ENCODE measurements around the gene AARS2. TPM values are rescaled to one million over a fixed set of nuclear protein-coding genes. Genes with fewer than 3 reads are reported as not detected.
"Not testable (repeated sequence)": the region's sequence is repeated elsewhere in the genome, so short reads cannot be mapped to it uniquely, and the experiment has no call there.

Gene AARS2
- total RNA-seq, 1 donor from 2014 or later = 28.8 TPM

DNA sequence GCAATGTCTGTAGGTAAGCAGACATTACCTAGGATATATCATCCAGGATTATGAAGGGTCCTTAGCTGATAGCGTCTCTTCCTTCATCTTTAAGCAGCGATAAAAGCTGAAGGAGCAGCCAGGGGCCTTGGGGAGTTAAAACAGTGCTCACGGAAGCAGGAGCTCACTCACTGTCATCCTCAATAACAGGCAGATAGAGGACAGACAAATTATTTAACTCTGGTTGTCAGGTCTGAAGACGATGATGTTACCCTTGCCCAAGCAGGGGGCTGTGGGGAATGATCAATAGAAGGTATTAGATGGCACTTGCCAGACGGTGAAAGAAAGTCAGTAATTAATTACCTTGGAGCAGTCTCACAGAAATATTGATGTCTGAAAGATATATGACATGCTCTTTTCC lies 16.7 kb upstream of the AARS2 start:
- Mint-ChIP-seq H3K27me3 (peaks cover 33% of the 10 kb centered on the region), H3K4me1 (ENCODE audit: low read depth) (peaks cover 6% of the 10 kb centered on the region), H3K9me3 (ENCODE audit: low read depth) (no peaks in the 10 kb centered on the region), H3K4me3 (ENCODE audit: low read depth) (no peak overlapping the region), H3K27ac (no peak overlapping the region), H3K36me3 (ENCODE audit: insufficient read depth) (no peaks in the 10 kb centered on the region)
- no peak for DNase-seq (ENCODE audit: low spot score, unreplicated experiment)
- TF ChIP-seq, protein P1, sequence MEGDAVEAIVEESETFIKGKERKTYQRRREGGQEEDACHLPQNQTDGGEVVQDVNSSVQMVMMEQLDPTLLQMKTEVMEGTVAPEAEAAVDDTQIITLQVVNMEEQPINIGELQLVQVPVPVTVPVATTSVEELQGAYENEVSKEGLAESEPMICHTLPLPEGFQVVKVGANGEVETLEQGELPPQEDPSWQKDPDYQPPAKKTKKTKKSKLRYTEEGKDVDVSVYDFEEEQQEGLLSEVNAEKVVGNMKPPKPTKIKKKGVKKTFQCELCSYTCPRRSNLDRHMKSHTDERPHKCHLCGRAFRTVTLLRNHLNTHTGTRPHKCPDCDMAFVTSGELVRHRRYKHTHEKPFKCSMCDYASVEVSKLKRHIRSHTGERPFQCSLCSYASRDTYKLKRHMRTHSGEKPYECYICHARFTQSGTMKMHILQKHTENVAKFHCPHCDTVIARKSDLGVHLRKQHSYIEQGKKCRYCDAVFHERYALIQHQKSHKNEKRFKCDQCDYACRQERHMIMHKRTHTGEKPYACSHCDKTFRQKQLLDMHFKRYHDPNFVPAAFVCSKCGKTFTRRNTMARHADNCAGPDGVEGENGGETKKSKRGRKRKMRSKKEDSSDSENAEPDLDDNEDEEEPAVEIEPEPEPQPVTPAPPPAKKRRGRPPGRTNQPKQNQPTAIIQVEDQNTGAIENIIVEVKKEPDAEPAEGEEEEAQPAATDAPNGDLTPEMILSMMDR (IDR thresholded peaks at IDR 0.05; ENCODE audit: unreplicated experiment) = no peak

DNA sequence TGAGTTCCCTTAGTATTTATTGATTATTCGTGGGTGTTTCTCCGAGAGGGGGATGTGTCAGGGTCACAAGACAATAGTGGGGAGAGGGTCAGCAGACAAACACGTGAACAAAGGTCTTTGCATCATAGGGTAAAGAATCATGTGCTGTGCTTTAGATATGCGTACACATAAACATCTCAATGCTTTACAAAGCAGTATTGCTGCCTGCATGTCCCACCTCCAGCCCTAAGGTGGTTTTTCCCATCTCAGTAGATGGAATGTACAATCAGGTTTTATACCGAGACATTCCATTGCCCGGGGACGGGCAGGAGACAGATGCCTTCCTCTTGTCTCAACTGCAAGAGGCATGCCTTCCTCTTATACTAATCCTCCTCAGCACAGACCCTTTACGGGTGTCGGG lies 15.1 kb upstream of the AARS2 start:
- Mint-ChIP-seq H3K27ac (peak overlapping the region; percentile 84), H3K4me3 (ENCODE audit: low read depth) (peak overlapping the region; percentile 4), H3K27me3 (peaks cover 29% of the 10 kb centered on the region)
- not testable (repeated sequence) for H3K9me3 Mint-ChIP-seq (ENCODE audit: low read depth); H3K36me3 Mint-ChIP-seq (ENCODE audit: insufficient read depth); H3K4me1 Mint-ChIP-seq (ENCODE audit: low read depth); DNase-seq (ENCODE audit: low spot score, unreplicated experiment)

DNA sequence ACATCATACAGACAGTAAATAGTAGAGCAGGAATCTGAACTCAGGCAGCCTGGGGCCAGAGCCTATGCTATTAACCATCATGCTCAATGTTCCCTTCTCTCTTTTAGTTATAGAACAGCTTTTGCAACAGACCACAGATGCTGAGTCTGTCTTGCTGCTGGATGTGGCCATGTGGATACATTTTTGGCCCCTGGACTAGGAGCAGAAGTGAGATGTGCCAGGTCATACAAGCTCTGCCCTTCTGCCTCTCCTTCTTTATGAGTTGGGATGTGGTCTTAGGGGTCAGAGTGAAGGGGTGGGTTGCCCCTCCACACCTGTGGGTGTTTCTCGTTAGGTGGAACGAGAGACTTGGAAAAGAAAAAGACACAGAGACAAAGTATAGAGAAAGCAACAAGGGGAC lies 14.6 kb upstream of the AARS2 start:
- TF ChIP-seq, protein P1 (IDR thresholded peaks at IDR 0.05; ENCODE audit: unreplicated experiment) = no peak
- H3K4me3 Mint-ChIP-seq (ENCODE audit: low read depth) = no peak overlapping the region
- DNase-seq (ENCODE audit: low spot score, unreplicated experiment) = no peak
- H3K9me3 Mint-ChIP-seq (ENCODE audit: low read depth) = no peaks in the 10 kb centered on the region
- H3K27me3 Mint-ChIP-seq = peaks cover 26% of the 10 kb centered on the region
- H3K36me3 Mint-ChIP-seq (ENCODE audit: insufficient read depth) = no peaks in the 10 kb centered on the region
- H3K27ac Mint-ChIP-seq = peak overlapping the region; percentile 84
- H3K4me1 Mint-ChIP-seq (ENCODE audit: low read depth) = peaks cover 6% of the 10 kb centered on the region

DNA sequence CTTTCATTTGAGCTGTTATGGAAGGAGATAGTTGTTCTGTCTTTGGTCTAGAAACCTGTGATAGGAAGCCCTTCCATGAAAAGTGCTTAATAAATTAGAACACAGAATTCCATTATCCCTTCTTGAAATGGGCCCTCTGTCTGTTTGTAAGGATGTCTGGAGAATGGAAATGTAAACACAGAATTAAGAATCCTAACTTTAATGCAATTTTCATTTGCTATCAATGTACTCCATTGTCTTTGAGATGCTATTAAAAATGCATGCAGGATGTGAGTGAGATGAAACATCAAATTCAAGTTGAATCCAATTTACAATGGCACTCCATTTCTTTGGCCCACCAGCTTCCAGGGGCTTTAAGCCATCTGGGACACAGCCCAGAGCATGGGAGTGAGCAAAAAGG lies 13.9 kb upstream of the AARS2 start:
- TF ChIP-seq, protein P1 (IDR thresholded peaks at IDR 0.05; ENCODE audit: unreplicated experiment) = no peak
- H3K27ac Mint-ChIP-seq = no peak overlapping the region
- H3K4me3 Mint-ChIP-seq (ENCODE audit: low read depth) = no peak overlapping the region
- no peaks in the 10 kb centered on the region for H3K36me3 Mint-ChIP-seq (ENCODE audit: insufficient read depth)
- H3K4me1 Mint-ChIP-seq (ENCODE audit: low read depth) = peaks cover 6% of the 10 kb centered on the region
- H3K9me3 Mint-ChIP-seq (ENCODE audit: low read depth) = no peaks in the 10 kb centered on the region
- no peak for DNase-seq (ENCODE audit: low spot score, unreplicated experiment)
- peaks cover 20% of the 10 kb centered on the region for H3K27me3 Mint-ChIP-seq

DNA sequence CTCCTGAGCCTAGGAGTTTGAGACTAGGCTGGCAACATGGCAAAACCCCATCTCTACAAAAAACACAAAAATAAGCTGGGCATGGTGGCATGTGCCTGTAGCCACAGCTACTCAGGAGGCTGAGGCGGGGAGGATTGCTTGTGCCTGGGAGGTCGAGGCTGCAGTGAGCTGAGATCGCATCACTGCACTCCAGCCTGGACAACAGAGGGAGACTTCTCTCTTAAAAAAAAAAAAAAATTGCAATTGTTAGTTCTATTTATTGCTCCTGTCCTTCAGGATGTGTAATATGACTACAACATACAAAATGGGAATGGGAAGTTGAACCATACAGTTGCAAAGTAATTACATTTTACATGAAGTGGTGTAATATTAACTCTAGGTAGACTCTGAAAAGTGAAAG lies 8.1 kb upstream of the AARS2 start:
- no peaks in the 10 kb centered on the region for H3K9me3 Mint-ChIP-seq (ENCODE audit: low read depth)
- H3K4me3 Mint-ChIP-seq (ENCODE audit: low read depth) = no peak overlapping the region
- no peak for DNase-seq (ENCODE audit: low spot score, unreplicated experiment)
- H3K27me3 Mint-ChIP-seq = peaks cover 28% of the 10 kb centered on the region
- H3K27ac Mint-ChIP-seq = no peak overlapping the region
- H3K4me1 Mint-ChIP-seq (ENCODE audit: low read depth) = peaks cover 6% of the 10 kb centered on the region
- TF ChIP-seq, protein P1 (IDR thresholded peaks at IDR 0.05; ENCODE audit: unreplicated experiment) = no peak
- no peaks in the 10 kb centered on the region for H3K36me3 Mint-ChIP-seq (ENCODE audit: insufficient read depth)

DNA sequence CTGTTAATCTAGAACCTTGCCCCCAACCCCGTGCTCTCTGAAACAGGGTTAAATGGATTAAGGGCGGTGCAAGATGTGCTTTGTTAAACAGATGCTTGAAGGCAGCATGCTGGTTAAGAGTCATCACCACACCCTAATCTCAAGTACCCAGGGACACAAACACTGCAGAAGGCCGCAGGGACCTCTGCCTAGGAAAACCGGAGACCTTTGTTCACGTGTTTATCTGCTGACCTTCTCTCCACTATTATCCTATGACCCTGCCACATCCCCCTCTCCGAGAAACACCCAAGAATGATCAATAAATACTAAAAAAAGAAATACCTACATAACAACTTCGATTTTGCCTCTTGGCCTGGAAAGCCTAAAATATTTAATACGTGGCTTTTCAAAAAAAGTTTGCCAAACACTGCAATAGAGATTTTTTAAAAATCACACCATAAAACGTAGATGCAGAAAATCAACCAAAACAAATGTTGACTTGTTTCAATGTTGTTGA lies 4.0 kb upstream of the AARS2 start:
- not testable (repeated sequence) for H3K9me3 Mint-ChIP-seq (ENCODE audit: low read depth)

More for the DNA sequence above, 4.0 kb upstream of the AARS2 start:
- not testable (repeated sequence) for DNase-seq (ENCODE audit: low spot score, unreplicated experiment); H3K36me3 Mint-ChIP-seq (ENCODE audit: insufficient read depth); H3K4me3 Mint-ChIP-seq (ENCODE audit: low read depth)
- peaks cover 30% of the 10 kb centered on the region for H3K27me3 Mint-ChIP-seq
- H3K4me1 Mint-ChIP-seq (ENCODE audit: low read depth) = peaks cover 11% of the 10 kb centered on the region
- H3K27ac Mint-ChIP-seq = peak overlapping the region; percentile 47
